Panc1 (cell line): Measurements from ENCODE around the gene ELFN2. TPM values are rescaled to one million over a fixed set of nuclear protein-coding genes. Genes with fewer than 3 reads are reported as not detected.

ENCODE experiments used
- ATAC-seq: fragments of 200-7000 bp; cut with Tn5 transposase; 2 replicates; pipeline ENCODE4 v1.9.1; 2020; ENCODE audit warnings: mild to moderate bottlenecking, moderate library complexity
- BruUV-seq: library from RNA; stranded (reverse); fragments of 400-500 nt; replicated peaks from 2 replicates; lab custom pipeline; 2021; lab: Mats Ljungman, UMichigan
- CTCF ChIA-PET: fragments of 300-600 bp; sonication (Branson Sonifier 250); formaldehyde crosslinking; loops from one replicate; lab custom pipeline; 2022; ENCODE audit warnings: antibody characterized with exemption; lab: Charles Lee
- POLR2A ChIA-PET: fragments of 300-600 bp; sonication (Branson Sonifier 250); formaldehyde crosslinking; loops from one replicate; lab custom pipeline; 2022; ENCODE audit warnings: antibody characterized with exemption; lab: Charles Lee
- DNase-seq: peaks from one replicate; pipeline ENCODE4 v3.0.0-alpha.2; 2010; ENCODE audit warnings: low read depth, low spot score
- H3K27ac ChIP-seq: 2 replicates; pipeline ENCODE4 v1.5.1; 2011; ENCODE audit warnings: mild to moderate bottlenecking, low read length, inconsistent platforms
- H3K27me3 ChIP-seq: fragments of 200-500 bp; sonication (Bioruptor generic); 2 replicates; pipeline ENCODE4 v1.6.0; 2014; ENCODE audit warnings: low read length, inconsistent platforms; ENCODE audit not compliant: control insufficient read depth, insufficient read depth
- H3K36me3 ChIP-seq: fragments of 200-500 bp; sonication (Bioruptor generic); 2 replicates; pipeline ENCODE4 v1.5.1; 2014; ENCODE audit warnings: inconsistent platforms, mild to moderate bottlenecking, low read length, moderate library complexity; ENCODE audit not compliant: control insufficient read depth, insufficient read depth
- H3K4me1 ChIP-seq: 2 replicates; pipeline ENCODE4 v1.5.1; 2011; ENCODE audit warnings: inconsistent platforms, mild to moderate bottlenecking, low read length, moderate library complexity; ENCODE audit not compliant: control insufficient read depth, insufficient read depth
- H3K4me3 ChIP-seq, 2 experiments: 2 replicates each; pipeline ENCODE4 v1.5.1; 2011 to 2012; ENCODE audit warnings: low read depth in 2 of 2, low read length in 2 of 2, mild to moderate bottlenecking in 2 of 2, inconsistent platforms in 1 of 2, moderate library complexity in 1 of 2
- H3K9me3 ChIP-seq: fragments of 200-500 bp; sonication (Bioruptor generic); 2 replicates; pipeline ENCODE4 v1.5.1; 2014; ENCODE audit warnings: low read depth, mild to moderate bottlenecking, inconsistent platforms, low read length, moderate library complexity; ENCODE audit not compliant: control insufficient read depth, insufficient read depth
- POLR2AphosphoS5 ChIP-seq: IDR thresholded peaks from 2 replicates; pipeline ENCODE4 v1.6.1; 2012; ENCODE audit warnings: mild to moderate bottlenecking, low read depth, low read length, moderate library complexity
- SIN3A ChIP-seq: IDR thresholded peaks from 2 replicates; pipeline ENCODE4 v1.6.1; 2012; ENCODE audit warnings: low read depth, mild to moderate bottlenecking, low read length, moderate library complexity, borderline replicate concordance; ENCODE audit not compliant: insufficient read depth
- TCF7L2 ChIP-seq: IDR thresholded peaks from 2 replicates; pipeline ENCODE4 v1.6.1; 2011; ENCODE audit warnings: mild to moderate bottlenecking, low read depth, low read length, inconsistent platforms
- in situ Hi-C: cut with HindIII; loops from 2 replicates; pipeline ENCODE4 v1.10.0; 2016; ENCODE audit warnings: low sequenced_read_pairs, low pct_unique_long_range_greater_than_20kb
- intact Hi-C: fragments of 100-400 bp; cut with micrococcal nuclease; formaldehyde crosslinking; loops from one replicate; pipeline ENCODE4 v1.10.0; 2022; ENCODE audit not compliant: unreplicated experiment
- total RNA-seq: library from RNA; stranded (reverse); gene quantifications from one replicate; pipeline ENCODE4 v1.2.1, GENCODE V29; 2021; ENCODE audit not compliant: unreplicated experiment
- TF ChIP-seq, protein P1 (sequence below), 2 experiments: IDR thresholded peaks; 2 replicates each; pipeline ENCODE4 v1.6.1; 2011 to 2012; ENCODE audit warnings: low read depth in 2 of 2, control low read depth in 1 of 2, low read length in 1 of 2, mild to moderate bottlenecking in 1 of 2, moderate library complexity in 1 of 2; ENCODE audit not compliant: insufficient read depth in 1 of 2
- TF ChIP-seq, protein P2 (sequence below): fragments of 450-650 bp; IDR thresholded peaks from 2 replicates; pipeline ENCODE4 v1.5.1; 2017; ENCODE audit warnings: mild to moderate bottlenecking

Gene ELFN2
- total RNA-seq, 1 experiment from 2014 or later: 2.9 TPM

DNA sequence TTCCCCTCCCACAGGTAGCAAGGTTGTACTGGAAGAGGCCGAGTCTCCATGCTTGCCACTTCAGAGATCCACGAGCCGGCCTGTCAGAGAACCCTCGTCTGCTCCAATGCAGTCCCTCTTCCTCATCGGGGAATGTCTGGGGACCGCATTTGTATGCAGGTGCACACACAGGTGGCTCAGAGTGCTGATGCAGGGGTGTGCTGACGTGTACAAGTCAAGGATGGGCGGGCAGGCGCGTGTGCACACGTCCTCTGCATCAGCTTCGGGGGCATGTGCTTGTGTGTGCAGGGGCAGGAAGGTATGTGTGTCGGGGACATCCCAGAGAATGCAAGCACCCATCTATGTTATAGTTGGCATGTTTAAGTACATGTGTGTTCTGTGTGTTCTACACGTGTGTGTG lies 49.4 kb downstream of the ELFN2 start:
- DNase-seq (no peak), ATAC-seq (no peak)
- in situ Hi-C loops (no loop called here), intact Hi-C loops (no loop called here)
- Histone ChIP-seq H3K4me1 (peaks cover 12% of the 10 kb centered on the region), H3K27me3 (no peaks in the 10 kb centered on the region), H3K4me3 (no peak overlapping the region), H3K36me3 (no peaks in the 10 kb centered on the region), H3K27ac (no peak overlapping the region), H3K9me3 (no peaks in the 10 kb centered on the region)
- POLR2A ChIA-PET: no interaction called here
- BruUV-seq: no TSS peak
- TF ChIP-seq, protein P1, sequence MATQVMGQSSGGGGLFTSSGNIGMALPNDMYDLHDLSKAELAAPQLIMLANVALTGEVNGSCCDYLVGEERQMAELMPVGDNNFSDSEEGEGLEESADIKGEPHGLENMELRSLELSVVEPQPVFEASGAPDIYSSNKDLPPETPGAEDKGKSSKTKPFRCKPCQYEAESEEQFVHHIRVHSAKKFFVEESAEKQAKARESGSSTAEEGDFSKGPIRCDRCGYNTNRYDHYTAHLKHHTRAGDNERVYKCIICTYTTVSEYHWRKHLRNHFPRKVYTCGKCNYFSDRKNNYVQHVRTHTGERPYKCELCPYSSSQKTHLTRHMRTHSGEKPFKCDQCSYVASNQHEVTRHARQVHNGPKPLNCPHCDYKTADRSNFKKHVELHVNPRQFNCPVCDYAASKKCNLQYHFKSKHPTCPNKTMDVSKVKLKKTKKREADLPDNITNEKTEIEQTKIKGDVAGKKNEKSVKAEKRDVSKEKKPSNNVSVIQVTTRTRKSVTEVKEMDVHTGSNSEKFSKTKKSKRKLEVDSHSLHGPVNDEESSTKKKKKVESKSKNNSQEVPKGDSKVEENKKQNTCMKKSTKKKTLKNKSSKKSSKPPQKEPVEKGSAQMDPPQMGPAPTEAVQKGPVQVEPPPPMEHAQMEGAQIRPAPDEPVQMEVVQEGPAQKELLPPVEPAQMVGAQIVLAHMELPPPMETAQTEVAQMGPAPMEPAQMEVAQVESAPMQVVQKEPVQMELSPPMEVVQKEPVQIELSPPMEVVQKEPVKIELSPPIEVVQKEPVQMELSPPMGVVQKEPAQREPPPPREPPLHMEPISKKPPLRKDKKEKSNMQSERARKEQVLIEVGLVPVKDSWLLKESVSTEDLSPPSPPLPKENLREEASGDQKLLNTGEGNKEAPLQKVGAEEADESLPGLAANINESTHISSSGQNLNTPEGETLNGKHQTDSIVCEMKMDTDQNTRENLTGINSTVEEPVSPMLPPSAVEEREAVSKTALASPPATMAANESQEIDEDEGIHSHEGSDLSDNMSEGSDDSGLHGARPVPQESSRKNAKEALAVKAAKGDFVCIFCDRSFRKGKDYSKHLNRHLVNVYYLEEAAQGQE (IDR thresholded peaks at IDR 0.05; ENCODE audit: insufficient read depth in 1 of 2, low read depth in 2 of 2, low read length in 1 of 2): no peak
- TF ChIP-seq TCF7L2 (no peak), POLR2AphosphoS5 (no peak), SIN3A (no peak)
- TF ChIP-seq, protein P2, sequence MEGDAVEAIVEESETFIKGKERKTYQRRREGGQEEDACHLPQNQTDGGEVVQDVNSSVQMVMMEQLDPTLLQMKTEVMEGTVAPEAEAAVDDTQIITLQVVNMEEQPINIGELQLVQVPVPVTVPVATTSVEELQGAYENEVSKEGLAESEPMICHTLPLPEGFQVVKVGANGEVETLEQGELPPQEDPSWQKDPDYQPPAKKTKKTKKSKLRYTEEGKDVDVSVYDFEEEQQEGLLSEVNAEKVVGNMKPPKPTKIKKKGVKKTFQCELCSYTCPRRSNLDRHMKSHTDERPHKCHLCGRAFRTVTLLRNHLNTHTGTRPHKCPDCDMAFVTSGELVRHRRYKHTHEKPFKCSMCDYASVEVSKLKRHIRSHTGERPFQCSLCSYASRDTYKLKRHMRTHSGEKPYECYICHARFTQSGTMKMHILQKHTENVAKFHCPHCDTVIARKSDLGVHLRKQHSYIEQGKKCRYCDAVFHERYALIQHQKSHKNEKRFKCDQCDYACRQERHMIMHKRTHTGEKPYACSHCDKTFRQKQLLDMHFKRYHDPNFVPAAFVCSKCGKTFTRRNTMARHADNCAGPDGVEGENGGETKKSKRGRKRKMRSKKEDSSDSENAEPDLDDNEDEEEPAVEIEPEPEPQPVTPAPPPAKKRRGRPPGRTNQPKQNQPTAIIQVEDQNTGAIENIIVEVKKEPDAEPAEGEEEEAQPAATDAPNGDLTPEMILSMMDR: no peak
- CTCF ChIA-PET: no interaction called here

- H3K27ac ChIP-seq: no peak overlapping the region
- CTCF ChIA-PET: no interaction called here
- TF ChIP-seq SIN3A (no peak), POLR2AphosphoS5 (no peak), TCF7L2 (no peak)
- TF ChIP-seq, protein P2: no peak
- TF ChIP-seq, protein P1 (IDR thresholded peaks at IDR 0.05; ENCODE audit: insufficient read depth in 1 of 2, low read depth in 2 of 2, low read length in 1 of 2): no peak
- H3K27me3 ChIP-seq: no peaks in the 10 kb centered on the region
- in situ Hi-C loops: no loop called here
- POLR2A ChIA-PET: no interaction called here
- no TSS peak for BruUV-seq
- H3K9me3 ChIP-seq: no peaks in the 10 kb centered on the region
- peaks cover 12% of the 10 kb centered on the region for H3K4me1 ChIP-seq
- ATAC-seq: no peak
- no peak overlapping the region for H3K4me3 ChIP-seq
- DNase-seq: no peak
- no peaks in the 10 kb centered on the region for H3K36me3 ChIP-seq
- intact Hi-C loops: no loop called here
Observed at GRCh38 chr22:37377138-37377537, 50.1 kb downstream of the ELFN2 start.
